HEK293 (cell line): Measurements from ENCODE around the gene IDUA.

Experiments used
- CTCF ChIA-PET: fragments of 350-600 bp; formaldehyde crosslinking; extraction: SDS; loops from one replicate; lab custom pipeline; 2021; ENCODE audit warnings: antibody characterized with exemption; lab: Yijun Ruan, JAX
- POLR2A ChIA-PET: fragments of 300-600 bp; formaldehyde crosslinking; extraction: SDS; loops from one replicate; lab custom pipeline; 2020; ENCODE audit warnings: antibody characterized with exemption, inconsistent platforms; lab: Yijun Ruan, JAX
- H3K27ac ChIP-seq: fragments of 200-500 bp; sonication (Bioruptor generic); 2 replicates; pipeline ENCODE4 v1.5.1; 2014; ENCODE audit warnings: low read depth, low read length, control low read depth, inconsistent platforms; ENCODE audit errors: extremely low read depth
- H3K36me3 ChIP-seq, 2 experiments: fragments of 200-500 bp in 1 of 2; sonication (Bioruptor generic) in 1 of 2; 1 replicate in 1 of 2; 2 replicates in 1 of 2; pipeline ENCODE4 v1.5.1; 2014 to 2017; ENCODE audit warnings: inconsistent platforms in 2 of 2, low read length in 2 of 2; ENCODE audit not compliant: control insufficient read depth in 2 of 2, insufficient read depth in 1 of 2
- H3K4me1 ChIP-seq: fragments of 200-500 bp; sonication (Bioruptor generic); 2 replicates; pipeline ENCODE4 v1.5.1; 2014; ENCODE audit warnings: mild to moderate bottlenecking, low read length, inconsistent platforms; ENCODE audit not compliant: control insufficient read depth, insufficient read depth
- H3K4me3 ChIP-seq: 2 replicates; pipeline ENCODE4 v1.5.1; 2011; ENCODE audit warnings: low read depth, mild to moderate bottlenecking, control low read depth, low read length, moderate library complexity
- H3K9me3 ChIP-seq: fragments of 200-500 bp; sonication (Bioruptor generic); 2 replicates; pipeline ENCODE4 v1.5.1; 2014; ENCODE audit warnings: low read depth, low read length, inconsistent platforms; ENCODE audit not compliant: control insufficient read depth, insufficient read depth
- AEBP2 ChIP-seq: fragments of 450-650 bp; formaldehyde crosslinking; IDR thresholded peaks from 2 replicates; pipeline ENCODE4 v1.5.1; 2016; ENCODE audit warnings: missing biosample characterization, missing genetic modification characterization, borderline replicate concordance
- FEZF1 ChIP-seq: fragments of 450-650 bp; formaldehyde crosslinking; IDR thresholded peaks from 2 replicates; pipeline ENCODE4 v1.5.1; 2016; ENCODE audit warnings: missing biosample characterization, missing genetic modification characterization
- GLIS1 ChIP-seq: fragments of 450-650 bp; formaldehyde crosslinking; IDR thresholded peaks from 2 replicates; pipeline ENCODE4 v1.5.1; 2016; ENCODE audit warnings: missing biosample characterization, missing genetic modification characterization
- KLF17 ChIP-seq: fragments of 450-650 bp; formaldehyde crosslinking; IDR thresholded peaks from 2 replicates; pipeline ENCODE4 v1.5.1; 2016; ENCODE audit warnings: missing biosample characterization, missing genetic modification characterization
- KLF8 ChIP-seq: fragments of 450-650 bp; formaldehyde crosslinking; IDR thresholded peaks from 2 replicates; pipeline ENCODE4 v1.5.1; 2016; ENCODE audit warnings: missing biosample characterization, missing genetic modification characterization
- KLF9 ChIP-seq: fragments of 450-650 bp; formaldehyde crosslinking; IDR thresholded peaks from 2 replicates; pipeline ENCODE4 v1.5.1; 2016; ENCODE audit warnings: missing biosample characterization, missing genetic modification characterization, low read depth
- MZF1 ChIP-seq: fragments of 450-650 bp; formaldehyde crosslinking; IDR thresholded peaks from 2 replicates; pipeline ENCODE4 v1.5.1; 2017; ENCODE audit warnings: missing biosample characterization, missing genetic modification characterization, borderline replicate concordance
- PRDM4 ChIP-seq: fragments of 450-650 bp; formaldehyde crosslinking; IDR thresholded peaks from 2 replicates; pipeline ENCODE4 v1.5.1; 2017; ENCODE audit warnings: missing biosample characterization, missing genetic modification characterization
- PRDM6 ChIP-seq: fragments of 450-650 bp; formaldehyde crosslinking; IDR thresholded peaks from 2 replicates; pipeline ENCODE4 v1.5.1; 2017; ENCODE audit warnings: missing biosample characterization, missing genetic modification characterization
- REST ChIP-seq: fragments of 450-650 bp; formaldehyde crosslinking; IDR thresholded peaks from 2 replicates; pipeline ENCODE4 v1.5.1; 2016; ENCODE audit warnings: missing biosample characterization, missing genetic modification characterization
- ZFHX2 ChIP-seq: fragments of 450-650 bp; formaldehyde crosslinking; conservative IDR thresholded peaks from 2 replicates; pipeline ENCODE4 v1.5.1; 2016; ENCODE audit warnings: missing biosample characterization, missing genetic modification characterization
- ZFP3 ChIP-seq: fragments of 450-650 bp; formaldehyde crosslinking; IDR thresholded peaks from 2 replicates; pipeline ENCODE4 v1.5.1; 2016; ENCODE audit warnings: low read depth, missing biosample characterization, missing genetic modification characterization
- ZFP41 ChIP-seq: fragments of 450-650 bp; formaldehyde crosslinking; IDR thresholded peaks from 2 replicates; pipeline ENCODE4 v1.5.1; 2016; ENCODE audit warnings: missing biosample characterization, missing genetic modification characterization, borderline replicate concordance
- ZIC2 ChIP-seq: fragments of 450-650 bp; formaldehyde crosslinking; IDR thresholded peaks from 2 replicates; pipeline ENCODE4 v1.5.1; 2016; ENCODE audit warnings: missing biosample characterization, missing genetic modification characterization
- ZNF184 ChIP-seq: fragments of 450-650 bp; IDR thresholded peaks from 2 replicates; pipeline ENCODE4 v1.5.1; 2018; ENCODE audit warnings: missing biosample characterization, mild to moderate bottlenecking, missing genetic modification characterization
- ZNF23 ChIP-seq: fragments of 450-650 bp; formaldehyde crosslinking; IDR thresholded peaks from 2 replicates; pipeline ENCODE4 v1.5.1; 2016; ENCODE audit warnings: missing biosample characterization, missing genetic modification characterization, borderline replicate concordance
- ZNF423 ChIP-seq: fragments of 450-650 bp; formaldehyde crosslinking; IDR thresholded peaks from 2 replicates; pipeline ENCODE4 v1.5.1; 2016; ENCODE audit warnings: missing biosample characterization, missing genetic modification characterization
- ZNF514 ChIP-seq: fragments of 450-650 bp; formaldehyde crosslinking; IDR thresholded peaks from 2 replicates; pipeline ENCODE4 v1.5.1; 2016; ENCODE audit warnings: missing biosample characterization, missing genetic modification characterization
- ZNF544 ChIP-seq: fragments of 450-650 bp; formaldehyde crosslinking; IDR thresholded peaks from 2 replicates; pipeline ENCODE4 v1.5.0; 2017; ENCODE audit warnings: missing biosample characterization, missing genetic modification characterization
- ZNF580 ChIP-seq: fragments of 450-650 bp; formaldehyde crosslinking; IDR thresholded peaks from 2 replicates; pipeline ENCODE4 v1.5.1; 2016; ENCODE audit warnings: missing biosample characterization, missing genetic modification characterization
- ZNF639 ChIP-seq: fragments of 450-650 bp; formaldehyde crosslinking; IDR thresholded peaks from 2 replicates; pipeline ENCODE4 v1.5.1; 2016; ENCODE audit warnings: missing biosample characterization, missing genetic modification characterization

IDUA gene

GRCh38 chr4:1000686-1001260 is 13.9 kb downstream of the IDUA start (continued):
- TF ChIP-seq PRDM4 (tag by site-specific recombination) (no peak), ZFP3 (tag by site-specific recombination) (no peak), ZNF639 (tag by site-specific recombination) (no peak), KLF9 (tag by site-specific recombination) (no peak), GLIS1 (tag by site-specific recombination) (no peak), ZNF580 (tag by site-specific recombination) (no peak)

- CTCF ChIA-PET, result no interaction called here
Observed at GRCh38 chr4:1001561-1002130, 14.8 kb downstream of the IDUA start.

More at GRCh38 chr4:1001561-1002130, 14.8 kb downstream of the IDUA start:
- Histone ChIP-seq H3K9me3 (no peaks in the 10 kb centered on the region), H3K4me1 (no peaks in the 10 kb centered on the region; the same call in 1 of the 2 replicates), H3K36me3 (no peaks in the 10 kb centered on the region), H3K4me3 (no peak overlapping the region), H3K27ac (no peak overlapping the region)
- POLR2A ChIA-PET, result no interaction called here
- TF ChIP-seq KLF17 (tag by site-specific recombination), result no peak
- TF ChIP-seq ZFHX2 (tag by site-specific recombination), result no peak
- no peak for TF ChIP-seq REST (tag by site-specific recombination)
- no peak for TF ChIP-seq ZNF514 (tag by site-specific recombination)
- no peak for TF ChIP-seq ZIC2 (tag by site-specific recombination)
- no peak for TF ChIP-seq ZFP41 (tag by site-specific recombination)
- no peak for TF ChIP-seq PRDM6 (tag by site-specific recombination)
- no peak for TF ChIP-seq MZF1 (tag by site-specific recombination)
- TF ChIP-seq ZNF23 (tag by site-specific recombination), result no peak
- no peak for TF ChIP-seq KLF8 (tag by site-specific recombination)
- no peak for TF ChIP-seq ZNF423 (tag by site-specific recombination)
- no peak for TF ChIP-seq ZNF544 (tag by site-specific recombination)
- no peak for TF ChIP-seq AEBP2 (tag by site-specific recombination)
- TF ChIP-seq ZNF184 (tag by site-specific recombination), result no peak
- TF ChIP-seq FEZF1 (tag by site-specific recombination), result no peak
